ENCODE data around the gene HBG1. TPM values are rescaled to one million over a fixed set of nuclear protein-coding genes. Genes with fewer than 3 reads are reported as not detected.
"Not testable (repeated sequence)": the region's sequence is repeated elsewhere in the genome, so short reads cannot be mapped to it uniquely, and the experiment has no call there.

The HBG1 gene
- total RNA-seq, 1 donor from 2014 or later: not detected

GRCh38 chr11:5252919-5253265 lies 3.2 kb upstream of the HBG1 start:
- Histone ChIP-seq H3K36me3 (ENCODE audit: control insufficient read depth, insufficient read depth, low read length) (no peaks in the 10 kb centered on the region), H3K27me3 (ENCODE audit: control insufficient read depth, insufficient read depth, low read length) (no peaks in the 10 kb centered on the region), H3K4me3 (ENCODE audit: low read depth, low read length) (no peak overlapping the region)
- DNase-seq (ENCODE audit: low read depth): no peak
- TF ChIP-seq CTCF (IDR thresholded peaks at IDR 0.05; ENCODE audit: insufficient read depth, low read length, poor library complexity, severe bottlenecking): no peak

- DNase-seq (ENCODE audit: low read depth): no peak
- H3K27me3 ChIP-seq (ENCODE audit: control insufficient read depth, insufficient read depth, low read length): no peaks in the 10 kb centered on the region
- TF ChIP-seq CTCF (IDR thresholded peaks at IDR 0.05; ENCODE audit: insufficient read depth, low read length, poor library complexity, severe bottlenecking): no peak
Observed at GRCh38 chr11:5252192-5252918, 2.7 kb upstream of the HBG1 start.

DNA sequence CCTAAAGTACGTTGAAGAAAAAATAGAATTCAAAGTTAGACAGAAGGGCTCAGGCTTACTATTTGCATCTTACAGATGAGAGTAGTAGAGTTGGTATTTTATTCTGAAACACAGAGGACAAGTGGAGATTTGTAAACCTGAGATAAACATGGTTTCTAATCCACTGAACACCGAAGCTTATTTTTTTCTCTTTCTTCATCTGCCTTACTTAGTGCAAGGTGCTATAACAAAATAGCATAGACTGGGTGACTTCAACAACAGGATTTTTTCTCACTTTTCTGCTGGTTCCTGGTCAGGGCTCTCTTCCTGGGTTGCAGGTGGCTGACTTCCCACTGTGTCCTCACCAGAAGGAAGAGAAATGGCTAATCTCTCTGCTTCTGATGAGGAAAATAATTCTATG lies 2.1 kb upstream of the HBG1 start:
- Histone ChIP-seq H3K4me3 (ENCODE audit: low read depth, low read length) (no peak overlapping the region), H3K36me3 (ENCODE audit: control insufficient read depth, insufficient read depth, low read length) (no peaks in the 10 kb centered on the region), H3K27me3 (ENCODE audit: control insufficient read depth, insufficient read depth, low read length) (no peaks in the 10 kb centered on the region)
- TF ChIP-seq CTCF (IDR thresholded peaks at IDR 0.05; ENCODE audit: insufficient read depth, low read length, poor library complexity, severe bottlenecking): no peak
- no peak for DNase-seq (ENCODE audit: low read depth)

More at GRCh38 chr11:5252192-5252918, 2.7 kb upstream of the HBG1 start:
- Histone ChIP-seq H3K36me3 (ENCODE audit: control insufficient read depth, insufficient read depth, low read length) (no peaks in the 10 kb centered on the region), H3K4me3 (ENCODE audit: low read depth, low read length) (no peak overlapping the region)

GRCh38 chr11:5250543-5251204 lies 1.0 kb upstream of the HBG1 start:
- TF ChIP-seq CTCF (IDR thresholded peaks at IDR 0.05; ENCODE audit: insufficient read depth, low read length, poor library complexity, severe bottlenecking): no peak
- no peaks in the 10 kb centered on the region for H3K27me3 ChIP-seq (ENCODE audit: control insufficient read depth, insufficient read depth, low read length)
- no peak for DNase-seq (ENCODE audit: low read depth)
- H3K36me3 ChIP-seq (ENCODE audit: control insufficient read depth, insufficient read depth, low read length): no peaks in the 10 kb centered on the region
- H3K4me3 ChIP-seq (ENCODE audit: low read depth, low read length): no peak overlapping the region

- not testable (repeated sequence) for H3K36me3 ChIP-seq (ENCODE audit: control insufficient read depth, insufficient read depth, low read length); H3K4me3 ChIP-seq (ENCODE audit: low read depth, low read length); DNase-seq (ENCODE audit: low read depth); H3K27me3 ChIP-seq (ENCODE audit: control insufficient read depth, insufficient read depth, low read length)
Observed at GRCh38 chr11:5248498-5248897, 1.2 kb downstream of the HBG1 start.

DNA sequence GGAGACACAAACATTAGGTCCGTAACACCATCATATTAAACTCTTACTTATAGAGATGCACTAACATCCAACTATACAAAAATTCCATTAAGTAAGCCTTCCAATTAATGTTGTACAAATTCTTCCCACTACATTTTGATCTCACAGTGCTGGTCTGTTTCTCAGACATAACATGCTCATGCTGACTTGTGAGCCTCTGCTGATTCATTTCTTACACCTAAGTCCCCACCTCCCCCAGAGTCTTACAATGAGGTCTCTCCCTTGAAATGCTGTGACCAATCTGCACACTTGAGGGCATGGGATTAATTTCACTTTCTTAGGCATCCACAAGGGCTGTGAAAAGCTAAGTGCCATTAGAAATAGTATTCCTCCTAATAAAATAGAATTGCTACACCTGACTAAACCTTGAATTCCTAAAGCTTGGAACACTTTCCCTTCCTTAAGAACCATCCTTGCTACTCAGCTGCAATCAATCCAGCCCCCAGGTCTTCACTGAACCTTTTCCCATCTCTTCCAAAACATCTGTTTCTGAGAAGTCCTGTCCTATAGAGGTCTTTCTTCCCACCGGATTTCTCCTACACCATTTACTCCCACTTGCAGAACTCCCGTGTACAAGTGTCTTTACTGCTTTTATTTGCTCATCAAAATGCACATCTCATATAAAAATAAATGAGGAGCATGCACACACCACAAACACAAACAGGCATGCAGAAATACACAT lies 2.0 kb downstream of the HBG1 start:
- no peaks in the 10 kb centered on the region for H3K27me3 ChIP-seq (ENCODE audit: control insufficient read depth, insufficient read depth, low read length)
- no peaks in the 10 kb centered on the region for H3K36me3 ChIP-seq (ENCODE audit: control insufficient read depth, insufficient read depth, low read length)
- DNase-seq (ENCODE audit: low read depth): no peak
- H3K4me3 ChIP-seq (ENCODE audit: low read depth, low read length): no peak overlapping the region
- TF ChIP-seq CTCF (IDR thresholded peaks at IDR 0.05; ENCODE audit: insufficient read depth, low read length, poor library complexity, severe bottlenecking): no peak
